Measurements from ENCODE around the gene HMGXB4.

- TF ChIP-seq CTCF (IDR thresholded peaks at IDR 0.05; ENCODE audit: insufficient read depth, low read depth, low read length) (no peak), EZH2 (IDR thresholded peaks at IDR 0.05; ENCODE audit: insufficient read depth, low read length) (no peak)
These were observed 65.6 kb downstream of the HMGXB4 start for GRCh38 chr22:35322893-35323292.
